Hepatocyte (in vitro differentiated cells): ENCODE results near the gene MTPN. TPM values are rescaled to one million over a fixed set of nuclear protein-coding genes. Genes with fewer than 3 reads are reported as not detected.

Source experiments
- DNase-seq: peaks from one replicate; pipeline ENCODE4 v3.0.0-alpha.2; 2016; ENCODE audit warnings: low spot score
- H2AFZ ChIP-seq: fragments of 200-600 bp; sonication (generic); 2 replicates; pipeline ENCODE4 v1.6.0; 2016; ENCODE audit warnings: antibody characterized with exemption, mild to moderate bottlenecking
- H3K27ac ChIP-seq: fragments of 200-600 bp; sonication (generic); 2 replicates; pipeline ENCODE4 v1.5.1; 2016; ENCODE audit warnings: mild to moderate bottlenecking
- H3K27me3 ChIP-seq: fragments of 200-600 bp; sonication (generic); 2 replicates; pipeline ENCODE4 v1.6.1; 2016
- H3K36me3 ChIP-seq: fragments of 200-600 bp; sonication (generic); replicated peaks from 2 replicates; pipeline ENCODE4 v1.5.1; 2016; ENCODE audit warnings: low read depth; ENCODE audit not compliant: insufficient read depth
- H3K4me1 ChIP-seq: fragments of 200-600 bp; sonication (generic); 2 replicates; pipeline ENCODE4 v1.5.1; 2016; ENCODE audit warnings: mild to moderate bottlenecking, moderate library complexity; ENCODE audit not compliant: insufficient read depth
- H3K4me2 ChIP-seq: fragments of 200-600 bp; sonication (generic); 2 replicates; pipeline ENCODE4 v1.6.0; 2016
- H3K4me3 ChIP-seq: fragments of 200-600 bp; sonication (generic); 2 replicates; pipeline ENCODE4 v1.5.1; 2016; ENCODE audit warnings: mild to moderate bottlenecking
- H3K79me2 ChIP-seq: fragments of 200-600 bp; sonication (generic); 2 replicates; pipeline ENCODE4 v1.6.0; 2017; ENCODE audit warnings: mild to moderate bottlenecking
- H3K9me2 ChIP-seq: fragments of 200-600 bp; sonication (generic); replicated peaks from 2 replicates; pipeline ENCODE4 v1.6.0; 2017; ENCODE audit warnings: mild to moderate bottlenecking; ENCODE audit not compliant: insufficient read depth
- H3K9me3 ChIP-seq: fragments of 200-600 bp; sonication (generic); 2 replicates; pipeline ENCODE4 v1.5.1; 2016; ENCODE audit warnings: low read depth, mild to moderate bottlenecking
- H4K20me1 ChIP-seq: fragments of 200-600 bp; sonication (generic); 2 replicates; pipeline ENCODE4 v1.6.0; 2016; ENCODE audit warnings: mild to moderate bottlenecking; ENCODE audit not compliant: insufficient read depth, poor library complexity, severe bottlenecking
- CTCF ChIP-seq: fragments of 200-600 bp; sonication (generic); IDR thresholded peaks from 2 replicates; pipeline ENCODE4 v1.5.1; 2016; ENCODE audit warnings: antibody characterized with exemption, mild to moderate bottlenecking; ENCODE audit not compliant: poor library complexity
- EZH2 ChIP-seq: fragments of 200-600 bp; sonication (generic); IDR thresholded peaks from 2 replicates; pipeline ENCODE4 v1.6.1; 2016; ENCODE audit warnings: antibody characterized with exemption, mild to moderate bottlenecking, borderline replicate concordance
- EZH2phosphoT487 ChIP-seq: fragments of 200-600 bp; sonication (generic); IDR thresholded peaks from one replicate; pipeline ENCODE4 v1.6.1; 2018; ENCODE audit warnings: antibody characterized with exemption, mild to moderate bottlenecking, low read depth, moderate library complexity; ENCODE audit not compliant: unreplicated experiment, severe bottlenecking
- WGBS: methylation state at CpG from one replicate; pipeline ENCODE4 v1.1.6; 2016; ENCODE audit warnings: low lambda C conversion rate; ENCODE audit errors: missing lambda C conversion rate; 5-methylcytosine and 5-hydroxymethylcytosine counted together
- polyA plus RNA-seq: library from polyadenylated mRNA; unstranded; fragments of >200 nt; fragmentation: Nextera tagmentation; extraction: Ambion mirVana; gene quantifications from 2 replicates; pipeline ENCODE4 v1.2.1, GENCODE V29; 2016
- total RNA-seq: library from RNA; depleted of rRNA; stranded (reverse); fragments of >200 nt; gene quantifications from 2 replicates; pipeline ENCODE4 v1.2.3, GENCODE V29; 2014

MTPN gene
- total and polyA plus RNA-seq, 2 experiments from 2014 or later: 32.8 to 131 TPM

- Histone ChIP-seq H3K4me3 (no peak overlapping the region), H3K9me3 (no peaks in the 10 kb centered on the region), H3K36me3 (no peaks in the 10 kb centered on the region), H3K9me2 (no peaks in the 10 kb centered on the region), H3K27ac (no peak overlapping the region), H3K27me3 (no peaks in the 10 kb centered on the region), H2AFZ (no peak overlapping the region), H4K20me1 (no peaks in the 10 kb centered on the region), H3K4me1 (no peaks in the 10 kb centered on the region), H3K79me2 (no peaks in the 10 kb centered on the region), H3K4me2 (no peak overlapping the region)
- no peak for TF ChIP-seq CTCF
- no peak for TF ChIP-seq EZH2phosphoT487
- no peak for TF ChIP-seq EZH2
- WGBS: 72% methylated on average over 2 of the region's 2 CpGs
- no peak for DNase-seq
Measured at GRCh38 chr7:135910393-135911036, 66.6 kb downstream of the MTPN start.

- H4K20me1 ChIP-seq: no peaks in the 10 kb centered on the region
- no peaks in the 10 kb centered on the region for H3K27me3 ChIP-seq
- H3K4me2 ChIP-seq: no peak overlapping the region
- no peak overlapping the region for H3K4me3 ChIP-seq
- WGBS: 67% methylated on average over 4 of the region's 4 CpGs
- no peaks in the 10 kb centered on the region for H3K36me3 ChIP-seq
- TF ChIP-seq CTCF (no peak), EZH2phosphoT487 (no peak), EZH2 (no peak)
- no peaks in the 10 kb centered on the region for H3K4me1 ChIP-seq
- no peaks in the 10 kb centered on the region for H3K79me2 ChIP-seq
- H3K9me3 ChIP-seq: no peaks in the 10 kb centered on the region
- no peak overlapping the region for H2AFZ ChIP-seq
- H3K27ac ChIP-seq: no peak overlapping the region
- DNase-seq: no peak
- H3K9me2 ChIP-seq: no peaks in the 10 kb centered on the region
Measured at GRCh38 chr7:135905858-135906257, 71.3 kb downstream of the MTPN start.

GRCh38 chr7:135905355-135905754 is 71.8 kb downstream of the MTPN start:
- H2AFZ ChIP-seq: no peak overlapping the region
- no peak overlapping the region for H3K27ac ChIP-seq
- DNase-seq: no peak
- no peaks in the 10 kb centered on the region for H3K9me3 ChIP-seq
- H3K9me2 ChIP-seq: no peaks in the 10 kb centered on the region
- TF ChIP-seq EZH2phosphoT487: no peak
- no peak for TF ChIP-seq CTCF
- TF ChIP-seq EZH2: no peak
- H4K20me1 ChIP-seq: no peaks in the 10 kb centered on the region
- H3K79me2 ChIP-seq: no peaks in the 10 kb centered on the region
- WGBS: 80% methylated on average over 4 of the region's 4 CpGs
- no peaks in the 10 kb centered on the region for H3K4me1 ChIP-seq
- no peaks in the 10 kb centered on the region for H3K36me3 ChIP-seq
- H3K4me2 ChIP-seq: no peak overlapping the region
- H3K27me3 ChIP-seq: no peaks in the 10 kb centered on the region
- no peak overlapping the region for H3K4me3 ChIP-seq
